GM12873 (cell line): Measurements from ENCODE around the gene CALN1.

ENCODE experiments used
- CTCF ChIP-seq: IDR thresholded peaks from 2 replicates; pipeline ENCODE4 v1.5.1; 2012; ENCODE audit warnings: low read depth, mild to moderate bottlenecking, moderate library complexity, low read length, control low read depth; ENCODE audit not compliant: insufficient read depth; ENCODE audit errors: missing control alignments

The CALN1 gene

DNA sequence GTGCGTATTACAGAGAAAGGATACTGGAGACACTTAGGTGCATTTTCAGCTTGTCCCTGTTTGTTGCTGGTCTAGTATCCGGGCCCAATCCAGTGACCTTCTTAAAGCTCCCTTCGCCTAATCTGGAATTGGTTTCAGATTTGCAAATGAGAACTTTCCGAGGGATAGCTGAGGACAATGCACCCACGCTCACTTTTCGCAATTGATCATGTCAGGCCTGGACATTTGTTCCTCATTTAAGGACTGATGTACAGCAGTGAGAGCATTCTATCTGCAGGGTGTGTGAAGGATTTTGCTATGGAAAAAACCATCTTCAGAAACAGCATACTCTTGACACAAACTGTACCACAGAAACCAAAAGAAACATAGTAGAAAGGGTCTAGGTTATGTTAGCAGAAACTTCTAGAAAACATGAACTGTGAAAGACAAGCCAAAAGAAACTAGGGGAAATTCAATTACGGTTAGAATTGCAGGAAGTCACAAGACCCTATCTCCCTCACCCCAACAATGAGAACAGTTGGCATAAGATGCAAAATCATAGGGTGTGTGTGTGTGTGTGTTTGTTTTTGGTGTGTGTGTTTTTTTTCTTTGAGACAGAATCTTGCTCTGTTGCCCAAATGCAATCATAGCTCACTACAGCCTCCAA lies 331.1 kb downstream of the CALN1 start:
- TF ChIP-seq CTCF: no peak

DNA sequence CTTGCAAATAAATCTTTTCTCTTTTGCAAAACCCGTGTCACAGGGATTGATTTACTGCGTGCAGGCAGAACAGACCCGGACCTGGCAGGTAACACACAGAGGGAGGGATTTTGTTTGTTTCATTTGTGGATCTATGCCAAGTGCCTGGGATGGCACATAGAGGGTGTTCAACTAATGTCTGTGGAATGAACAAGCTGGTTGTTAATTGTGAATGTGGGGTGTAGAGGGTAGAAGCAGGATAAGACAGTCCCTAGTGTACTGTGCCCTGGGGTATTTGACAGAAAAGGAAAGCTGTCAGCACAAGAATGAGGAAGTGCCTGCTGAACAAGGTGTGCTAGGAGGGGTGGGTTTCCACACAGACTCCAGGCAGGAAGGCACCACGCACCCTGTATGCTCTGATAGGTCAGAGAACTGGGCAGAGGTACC lies 331.8 kb downstream of the CALN1 start:
- no peak for TF ChIP-seq CTCF

DNA sequence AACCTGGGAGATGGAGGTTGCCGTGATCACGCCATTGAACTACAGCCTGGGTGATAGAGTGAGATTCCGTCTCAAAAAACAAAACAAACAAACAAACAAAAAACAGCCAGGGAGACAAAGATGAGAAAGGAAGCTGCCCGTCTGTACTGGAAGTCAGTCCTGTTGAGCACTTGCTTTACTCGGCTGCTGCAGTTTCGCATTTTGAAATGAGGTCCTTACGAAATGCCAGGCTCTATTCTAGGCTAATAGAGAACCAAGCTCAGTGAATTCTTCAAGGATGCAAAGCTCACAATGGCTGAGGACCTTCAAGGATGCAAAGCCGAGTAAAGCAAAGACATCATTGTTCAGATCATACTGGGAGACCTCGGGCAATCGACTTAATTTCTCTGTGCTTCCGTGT lies 333.3 kb downstream of the CALN1 start:
- no peak for TF ChIP-seq CTCF

DNA sequence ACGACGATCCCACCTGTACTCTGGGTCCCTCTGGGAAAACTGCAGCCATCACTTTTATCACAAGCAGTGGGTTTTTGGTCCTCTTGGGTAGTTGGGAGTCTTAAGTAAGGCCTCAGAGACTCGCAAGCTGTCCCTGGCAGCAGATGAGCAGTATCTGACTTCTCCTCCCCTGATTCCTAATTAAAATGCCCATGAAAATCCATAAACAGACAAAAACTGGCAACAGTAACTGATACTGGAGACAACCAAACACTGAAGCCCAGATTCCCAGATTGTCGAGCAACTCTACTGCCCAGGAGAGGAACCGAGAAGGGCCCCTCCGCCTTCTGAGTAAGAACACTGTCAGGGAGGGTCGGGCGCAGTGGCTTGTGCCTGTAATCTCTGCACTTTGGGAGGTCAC lies 333.8 kb downstream of the CALN1 start:
- TF ChIP-seq CTCF: no peak

GRCh38 chr7:72077786-72078185 lies 334.4 kb downstream of the CALN1 start:
- TF ChIP-seq CTCF: no peak

DNA sequence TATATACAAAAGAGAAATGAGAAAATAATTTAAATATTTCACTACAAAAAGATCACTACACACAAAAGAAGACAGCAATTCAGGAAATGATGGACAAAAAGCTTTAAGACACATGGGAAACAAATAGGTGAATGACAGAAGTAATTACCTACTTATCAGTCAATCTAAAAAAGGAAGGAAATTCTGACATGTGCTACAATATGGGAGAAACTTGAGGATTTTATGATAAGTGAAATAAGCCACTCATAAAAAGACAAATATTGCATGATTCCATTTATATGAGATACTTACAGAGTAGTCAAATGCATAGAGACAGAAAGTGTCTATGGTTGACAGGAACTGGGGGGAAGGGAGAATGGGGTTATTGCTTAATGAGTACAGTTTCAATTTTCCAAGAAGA lies 339.2 kb downstream of the CALN1 start:
- TF ChIP-seq CTCF: no peak

DNA sequence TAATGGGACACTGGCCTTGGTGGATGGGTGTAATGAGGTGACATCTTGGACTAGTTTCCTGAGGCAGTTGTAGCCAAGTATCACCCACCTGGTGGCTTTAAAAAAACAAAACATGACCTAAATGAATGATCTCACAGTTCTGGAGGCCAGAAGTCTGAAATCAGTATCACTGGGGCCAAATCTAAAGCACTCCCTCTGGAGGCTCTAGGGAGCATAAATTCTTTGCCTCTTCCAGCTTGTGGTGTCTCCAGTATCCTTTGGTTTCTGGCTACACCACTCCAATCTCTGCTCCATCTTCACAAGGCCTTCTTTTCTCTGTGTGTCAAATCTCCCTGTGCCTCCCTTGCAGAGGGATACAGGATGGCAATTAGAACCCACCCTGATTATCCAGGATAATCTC lies 342.9 kb downstream of the CALN1 start:
- TF ChIP-seq CTCF: no peak
